ENCODE measurements around the gene GRIK4.

DNA sequence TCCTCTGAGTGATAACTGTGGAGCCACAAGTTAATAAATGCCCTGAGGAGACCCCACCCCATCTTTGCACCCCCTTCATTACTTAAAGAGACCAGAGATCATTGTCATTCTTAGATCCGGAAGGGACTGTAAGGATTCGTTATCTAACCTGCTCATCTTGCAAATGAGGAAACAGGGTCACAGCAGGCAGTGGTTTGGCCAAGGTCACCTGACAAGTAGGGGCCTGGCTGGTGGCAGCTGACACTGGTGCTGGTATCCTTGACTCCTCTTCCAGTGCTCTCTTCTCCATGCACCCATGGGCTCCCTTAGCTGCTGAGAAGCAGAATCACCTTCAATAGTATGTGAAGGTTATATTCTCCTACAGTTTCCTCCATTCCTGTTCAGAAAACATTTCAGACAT lies 151.6 kb downstream of the GRIK4 start:
- TF ChIP-seq, protein P1, sequence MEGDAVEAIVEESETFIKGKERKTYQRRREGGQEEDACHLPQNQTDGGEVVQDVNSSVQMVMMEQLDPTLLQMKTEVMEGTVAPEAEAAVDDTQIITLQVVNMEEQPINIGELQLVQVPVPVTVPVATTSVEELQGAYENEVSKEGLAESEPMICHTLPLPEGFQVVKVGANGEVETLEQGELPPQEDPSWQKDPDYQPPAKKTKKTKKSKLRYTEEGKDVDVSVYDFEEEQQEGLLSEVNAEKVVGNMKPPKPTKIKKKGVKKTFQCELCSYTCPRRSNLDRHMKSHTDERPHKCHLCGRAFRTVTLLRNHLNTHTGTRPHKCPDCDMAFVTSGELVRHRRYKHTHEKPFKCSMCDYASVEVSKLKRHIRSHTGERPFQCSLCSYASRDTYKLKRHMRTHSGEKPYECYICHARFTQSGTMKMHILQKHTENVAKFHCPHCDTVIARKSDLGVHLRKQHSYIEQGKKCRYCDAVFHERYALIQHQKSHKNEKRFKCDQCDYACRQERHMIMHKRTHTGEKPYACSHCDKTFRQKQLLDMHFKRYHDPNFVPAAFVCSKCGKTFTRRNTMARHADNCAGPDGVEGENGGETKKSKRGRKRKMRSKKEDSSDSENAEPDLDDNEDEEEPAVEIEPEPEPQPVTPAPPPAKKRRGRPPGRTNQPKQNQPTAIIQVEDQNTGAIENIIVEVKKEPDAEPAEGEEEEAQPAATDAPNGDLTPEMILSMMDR (IDR thresholded peaks at IDR 0.05; ENCODE audit: extremely low read depth in 1 of 2, insufficient read depth in 1 of 2, low read depth in 1 of 2, low read length in 2 of 2), result no peak
- TF ChIP-seq EZH2 (IDR thresholded peaks at IDR 0.05; ENCODE audit: borderline replicate concordance, low read depth, low read length, severe bottlenecking) (no peak), POLR2AphosphoS5 (IDR thresholded peaks at IDR 0.05; ENCODE audit: insufficient read depth, low read depth, low read length) (no peak), MYC (IDR thresholded peaks at IDR 0.05; ENCODE audit: low read depth, low read length) (no peak), POLR2A (IDR thresholded peaks at IDR 0.05; ENCODE audit: low read depth, low read length) (no peak)
- TF ChIP-seq, protein P2, sequence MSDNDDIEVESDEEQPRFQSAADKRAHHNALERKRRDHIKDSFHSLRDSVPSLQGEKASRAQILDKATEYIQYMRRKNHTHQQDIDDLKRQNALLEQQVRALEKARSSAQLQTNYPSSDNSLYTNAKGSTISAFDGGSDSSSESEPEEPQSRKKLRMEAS (IDR thresholded peaks at IDR 0.05; ENCODE audit: insufficient read depth, insufficient read length), result no peak
